ENCODE results near the gene ARL4D.
"Not testable (repeated sequence)": the region's sequence is repeated elsewhere in the genome, so short reads cannot be mapped to it uniquely, and the experiment has no call there.

The ARL4D gene

GRCh38 chr17:43410557-43411368 is 12.0 kb downstream of the ARL4D start:
- TF ChIP-seq CTCF (conservative IDR thresholded peaks at IDR 0.05; ENCODE audit: control insufficient read depth, insufficient read depth, low read depth, low read length) = no peak

GRCh38 chr17:43411369-43411677 is 12.5 kb downstream of the ARL4D start:
- TF ChIP-seq CTCF (conservative IDR thresholded peaks at IDR 0.05; ENCODE audit: control insufficient read depth, insufficient read depth, low read depth, low read length) = no peak
- no peak overlapping the region for H3K4me3 ChIP-seq (ENCODE audit: control insufficient read depth, low read depth, low read length)
- DNase-seq (ENCODE audit: low read depth) = peak; percentile 38

More at GRCh38 chr17:43410557-43411368, 12.0 kb downstream of the ARL4D start:
- DNase-seq (ENCODE audit: low read depth) = no peak
- H3K4me3 ChIP-seq (ENCODE audit: control insufficient read depth, low read depth, low read length) = no peak overlapping the region

GRCh38 chr17:43411749-43412148 is 13.0 kb downstream of the ARL4D start:
- TF ChIP-seq CTCF (conservative IDR thresholded peaks at IDR 0.05; ENCODE audit: control insufficient read depth, insufficient read depth, low read depth, low read length) = no peak

GRCh38 chr17:43412166-43412565 is 13.4 kb downstream of the ARL4D start:
- TF ChIP-seq CTCF (conservative IDR thresholded peaks at IDR 0.05; ENCODE audit: control insufficient read depth, insufficient read depth, low read depth, low read length) = no peak
- no peak for DNase-seq (ENCODE audit: low read depth)
- H3K4me3 ChIP-seq (ENCODE audit: control insufficient read depth, low read depth, low read length) = no peak overlapping the region

More at GRCh38 chr17:43411749-43412148, 13.0 kb downstream of the ARL4D start:
- H3K4me3 ChIP-seq (ENCODE audit: control insufficient read depth, low read depth, low read length) = no peak overlapping the region
- no peak for DNase-seq (ENCODE audit: low read depth)

- TF ChIP-seq CTCF (conservative IDR thresholded peaks at IDR 0.05; ENCODE audit: control insufficient read depth, insufficient read depth, low read depth, low read length) = no peak
- H3K4me3 ChIP-seq (ENCODE audit: control insufficient read depth, low read depth, low read length) = no peak overlapping the region
- peak; percentile 69 for DNase-seq (ENCODE audit: low read depth)
Observed at GRCh38 chr17:43416998-43417890, 18.5 kb downstream of the ARL4D start.

- peak; percentile 90 for DNase-seq (ENCODE audit: low read depth)
- TF ChIP-seq CTCF (conservative IDR thresholded peaks at IDR 0.05; ENCODE audit: control insufficient read depth, insufficient read depth, low read depth, low read length) = peak; percentile 10
- no peak overlapping the region for H3K4me3 ChIP-seq (ENCODE audit: control insufficient read depth, low read depth, low read length)
Observed at GRCh38 chr17:43418441-43419374, 19.9 kb downstream of the ARL4D start.

- DNase-seq (ENCODE audit: low read depth); H3K4me3 ChIP-seq (ENCODE audit: control insufficient read depth, low read depth, low read length): not testable (repeated sequence)
Observed at GRCh38 chr17:43419375-43419882, 20.6 kb downstream of the ARL4D start.
